Nephron (organoid): Measurements from ENCODE around the gene DTNBP1.

Experiments used
- H3K27ac Mint-ChIP-seq, 3 experiments: 2 replicates each; pipeline ENCODE4 v1.8.0; 2020; ENCODE audit warnings: mixed read lengths in 3 of 3, mild to moderate bottlenecking in 2 of 3, moderate library complexity in 1 of 3
- H3K27me3 Mint-ChIP-seq: 2 replicates; pipeline ENCODE4 v1.8.0; 2021; ENCODE audit warnings: low read depth, mild to moderate bottlenecking, moderate library complexity, mixed read lengths
- H3K36me3 Mint-ChIP-seq: 2 replicates; pipeline ENCODE4 v1.8.0; 2020; ENCODE audit warnings: low read depth, mixed read lengths
- H3K4me1 Mint-ChIP-seq: 2 replicates; pipeline ENCODE4 v1.8.0; 2020; ENCODE audit warnings: mixed read lengths
- H3K4me3 Mint-ChIP-seq, 3 experiments: 2 replicates each; pipeline ENCODE4 v1.8.0; 2020; ENCODE audit warnings: mild to moderate bottlenecking in 3 of 3, mixed read lengths in 3 of 3, moderate library complexity in 2 of 3
- H3K9me3 Mint-ChIP-seq: 2 replicates; pipeline ENCODE4 v1.8.0; 2020; ENCODE audit warnings: mixed read lengths
- TF ChIP-seq, protein P1 (sequence below), 3 experiments: fragments of 200-600 bp; sonication (generic); IDR thresholded peaks; one replicate each; pipeline ENCODE4 v1.5.0; 2021; ENCODE audit warnings: antibody characterized with exemption in 3 of 3; ENCODE audit not compliant: unreplicated experiment in 3 of 3

Gene DTNBP1

DNA sequence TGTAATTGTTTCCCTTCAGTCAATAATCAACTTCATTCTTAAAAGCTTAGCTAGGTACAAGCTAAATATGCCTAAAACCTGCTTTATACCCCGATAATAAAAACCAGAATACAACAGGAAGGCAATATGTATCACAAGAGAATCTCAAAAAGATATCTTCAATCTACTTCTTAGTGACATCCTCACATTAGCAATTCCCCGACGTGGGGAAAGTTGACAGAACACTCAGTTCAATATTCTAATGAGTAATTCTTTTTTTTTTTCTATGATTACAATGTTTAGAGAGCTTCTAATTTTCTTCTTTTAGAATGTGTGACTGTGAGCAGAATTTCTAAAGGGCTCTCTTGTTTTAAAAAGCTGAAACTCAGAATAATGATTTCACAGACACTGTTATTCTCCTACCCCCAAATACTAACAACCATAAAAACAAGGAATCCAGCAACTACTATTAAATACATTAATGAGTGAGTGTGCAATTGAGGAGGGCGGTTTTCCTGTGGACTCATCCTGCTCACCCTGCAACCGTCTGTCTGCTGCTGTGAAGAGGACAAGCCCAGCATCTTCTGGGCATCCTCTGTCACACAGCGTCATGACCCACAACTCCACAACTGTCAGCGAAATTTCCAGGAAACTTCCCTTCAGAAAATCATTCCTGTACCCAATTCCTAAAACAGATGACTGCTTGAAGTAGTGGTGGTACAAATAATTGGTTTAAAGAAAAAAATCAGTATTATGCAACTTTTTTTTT lies 68.1 kb downstream of the DTNBP1 start:
- Mint-ChIP-seq H3K27me3 (no peaks in the 10 kb centered on the region), H3K9me3 (no peaks in the 10 kb centered on the region), H3K36me3 (peaks cover 3% of the 10 kb centered on the region), H3K4me1 (peaks cover 22% of the 10 kb centered on the region), H3K4me3 (no peak overlapping the region), H3K27ac (no peak overlapping the region)
- TF ChIP-seq, protein P1, sequence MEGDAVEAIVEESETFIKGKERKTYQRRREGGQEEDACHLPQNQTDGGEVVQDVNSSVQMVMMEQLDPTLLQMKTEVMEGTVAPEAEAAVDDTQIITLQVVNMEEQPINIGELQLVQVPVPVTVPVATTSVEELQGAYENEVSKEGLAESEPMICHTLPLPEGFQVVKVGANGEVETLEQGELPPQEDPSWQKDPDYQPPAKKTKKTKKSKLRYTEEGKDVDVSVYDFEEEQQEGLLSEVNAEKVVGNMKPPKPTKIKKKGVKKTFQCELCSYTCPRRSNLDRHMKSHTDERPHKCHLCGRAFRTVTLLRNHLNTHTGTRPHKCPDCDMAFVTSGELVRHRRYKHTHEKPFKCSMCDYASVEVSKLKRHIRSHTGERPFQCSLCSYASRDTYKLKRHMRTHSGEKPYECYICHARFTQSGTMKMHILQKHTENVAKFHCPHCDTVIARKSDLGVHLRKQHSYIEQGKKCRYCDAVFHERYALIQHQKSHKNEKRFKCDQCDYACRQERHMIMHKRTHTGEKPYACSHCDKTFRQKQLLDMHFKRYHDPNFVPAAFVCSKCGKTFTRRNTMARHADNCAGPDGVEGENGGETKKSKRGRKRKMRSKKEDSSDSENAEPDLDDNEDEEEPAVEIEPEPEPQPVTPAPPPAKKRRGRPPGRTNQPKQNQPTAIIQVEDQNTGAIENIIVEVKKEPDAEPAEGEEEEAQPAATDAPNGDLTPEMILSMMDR (IDR thresholded peaks at IDR 0.05; ENCODE audit: unreplicated experiment in 3 of 3) = no peak

DNA sequence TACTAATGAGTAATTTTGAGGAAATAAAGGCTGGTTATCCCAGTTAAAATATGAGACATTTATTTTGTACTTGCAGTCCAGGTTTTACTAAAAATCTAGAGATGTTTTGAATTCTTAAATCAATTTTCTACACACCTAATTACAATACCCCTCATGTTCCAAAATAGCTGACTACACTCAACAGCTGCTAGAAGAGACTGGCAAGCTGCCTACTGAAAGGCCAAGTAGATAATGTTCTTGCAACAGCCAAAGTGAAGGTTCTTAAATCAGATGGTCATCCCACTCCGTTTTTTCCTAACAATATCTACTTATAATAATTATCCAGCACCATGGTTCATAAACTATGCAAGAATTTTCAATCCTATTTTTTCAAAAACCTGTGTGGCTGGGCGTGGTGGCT lies 69.0 kb downstream of the DTNBP1 start:
- Mint-ChIP-seq H3K36me3 (peaks cover 3% of the 10 kb centered on the region), H3K4me1 (peaks cover 22% of the 10 kb centered on the region), H3K27me3 (no peaks in the 10 kb centered on the region)

DNA sequence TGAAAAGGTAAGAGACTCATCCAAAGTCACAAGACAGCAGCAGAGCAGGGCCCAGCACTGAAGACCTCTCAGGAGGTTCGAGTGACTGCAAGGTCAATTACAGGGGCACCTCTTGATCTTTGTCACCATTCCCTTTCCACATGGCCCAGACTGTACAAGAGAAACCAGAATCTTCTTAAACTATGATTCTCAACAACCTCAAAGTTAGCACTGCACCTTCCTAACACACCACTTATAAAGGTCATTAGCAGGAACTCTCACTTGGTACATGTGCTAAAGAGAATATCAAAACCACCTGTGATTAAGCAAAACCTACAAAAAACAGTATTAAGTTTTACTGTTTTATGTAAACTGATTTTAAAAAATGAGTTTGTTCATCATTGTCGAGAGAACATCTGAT lies 70.2 kb downstream of the DTNBP1 start:
- Mint-ChIP-seq H3K4me1 (peaks cover 22% of the 10 kb centered on the region), H3K4me3 (no peak overlapping the region), H3K27ac (no peak overlapping the region)

More for the DNA sequence above, 69.0 kb downstream of the DTNBP1 start:
- TF ChIP-seq, protein P1 (IDR thresholded peaks at IDR 0.05; ENCODE audit: unreplicated experiment in 3 of 3) = no peak
- no peak overlapping the region for H3K27ac Mint-ChIP-seq
- H3K9me3 Mint-ChIP-seq = no peaks in the 10 kb centered on the region
- no peak overlapping the region for H3K4me3 Mint-ChIP-seq

DNA sequence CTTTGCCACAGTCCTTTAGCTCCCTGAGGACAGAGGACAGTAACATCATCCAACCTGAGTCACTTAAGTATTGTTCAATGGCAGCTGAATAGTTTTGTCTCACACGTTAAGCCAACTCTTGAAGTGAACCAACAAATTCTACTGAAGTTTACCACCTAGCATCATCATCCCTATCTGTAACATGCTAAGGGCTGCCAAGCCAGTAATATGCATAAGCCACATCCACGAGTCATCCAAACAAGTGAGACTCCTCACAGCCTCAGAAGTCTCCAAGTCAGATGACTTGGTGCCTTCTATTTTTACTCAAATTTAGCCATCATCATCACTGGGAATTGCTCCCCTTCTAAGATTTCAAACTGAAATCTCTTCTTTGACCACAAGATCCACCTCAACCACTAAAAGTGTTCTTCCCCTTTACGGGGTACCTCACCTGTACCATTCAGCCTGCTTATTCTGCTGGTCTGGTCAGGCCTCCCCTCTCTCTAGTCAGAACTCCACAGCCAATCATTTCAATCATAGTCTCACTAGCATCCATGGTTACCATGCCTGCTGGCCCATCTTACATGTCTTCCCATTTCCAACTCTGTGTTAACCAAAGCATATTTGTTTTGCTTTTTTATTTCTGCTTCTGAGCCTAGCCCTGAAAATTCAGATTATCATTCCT lies 73.7 kb downstream of the DTNBP1 start:
- no peak overlapping the region for H3K27ac Mint-ChIP-seq
- peaks cover 4% of the 10 kb centered on the region for H3K4me1 Mint-ChIP-seq
- TF ChIP-seq, protein P1 (IDR thresholded peaks at IDR 0.05; ENCODE audit: unreplicated experiment in 3 of 3) = no peak
- no peak overlapping the region for H3K4me3 Mint-ChIP-seq
- H3K9me3 Mint-ChIP-seq = no peaks in the 10 kb centered on the region
- H3K36me3 Mint-ChIP-seq = no peaks in the 10 kb centered on the region
- H3K27me3 Mint-ChIP-seq = no peaks in the 10 kb centered on the region

More for the DNA sequence above, 70.2 kb downstream of the DTNBP1 start:
- Mint-ChIP-seq H3K36me3 (peaks cover 3% of the 10 kb centered on the region), H3K9me3 (no peaks in the 10 kb centered on the region), H3K27me3 (no peaks in the 10 kb centered on the region)
- TF ChIP-seq, protein P1 (IDR thresholded peaks at IDR 0.05; ENCODE audit: unreplicated experiment in 3 of 3) = no peak

DNA sequence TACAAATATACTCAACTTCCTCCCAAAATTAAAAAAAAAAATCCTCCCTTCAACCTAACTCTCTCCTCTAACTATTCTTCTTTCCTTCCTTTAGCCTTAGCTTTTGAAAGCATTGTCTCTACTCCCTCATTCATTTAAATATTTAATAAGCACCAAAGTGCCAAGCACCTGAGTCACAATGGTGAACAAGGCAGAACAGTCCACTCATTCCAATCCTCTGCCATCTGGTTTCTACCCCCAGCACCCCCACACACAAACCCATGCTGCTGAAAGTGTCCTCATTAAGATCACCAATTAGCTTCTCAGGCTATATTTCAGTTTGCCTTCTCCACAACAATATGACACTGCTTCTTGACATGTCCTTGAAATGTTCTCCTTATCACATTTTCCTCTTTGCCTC lies 76.3 kb downstream of the DTNBP1 start:
- TF ChIP-seq, protein P1 (IDR thresholded peaks at IDR 0.05; ENCODE audit: unreplicated experiment in 3 of 3) = no peak
- Mint-ChIP-seq H3K4me3 (peak overlapping the region in 1 of 3 experiments; percentile 24), H3K27ac (no peak overlapping the region), H3K27me3 (no peaks in the 10 kb centered on the region), H3K36me3 (no peaks in the 10 kb centered on the region), H3K9me3 (no peaks in the 10 kb centered on the region), H3K4me1 (peaks cover 5% of the 10 kb centered on the region)
